RWPE2 (cell line): ENCODE data around the gene GAB3.
"Not testable (repeated sequence)": the region's sequence is repeated elsewhere in the genome, so short reads cannot be mapped to it uniquely, and the experiment has no call there.

ENCODE experiments used
- ATAC-seq: fragments of 200-7000 bp; cut with Tn5 transposase; 3 replicates; pipeline ENCODE4 v1.9.1; 2021; ENCODE audit warnings: low read depth
- DNase-seq: peaks from one replicate; pipeline ENCODE4 v3.0.0-alpha.2; 2020; ENCODE audit warnings: low spot score
- H3K27ac ChIP-seq: fragments of 450-650 bp; 2 replicates; pipeline ENCODE4 v1.5.1; 2017; ENCODE audit warnings: mild to moderate bottlenecking; ENCODE audit not compliant: poor library complexity, severe bottlenecking
- H3K27me3 ChIP-seq: fragments of 250-450 bp; sonication (Bioruptor Pico); 2 replicates; pipeline ENCODE4 v1.5.1; 2021; ENCODE audit warnings: mild to moderate bottlenecking, moderate library complexity; ENCODE audit not compliant: insufficient read depth, poor library complexity, severe bottlenecking
- H3K36me3 ChIP-seq: fragments of 250-450 bp; sonication (Bioruptor Pico); 2 replicates; pipeline ENCODE4 v1.5.1; 2020; ENCODE audit warnings: low read depth, mild to moderate bottlenecking, moderate library complexity
- H3K4me1 ChIP-seq: fragments of 250-450 bp; sonication (Bioruptor Pico); 2 replicates; pipeline ENCODE4 v1.5.1; 2021; ENCODE audit warnings: mild to moderate bottlenecking, moderate library complexity; ENCODE audit not compliant: insufficient read depth, poor library complexity, severe bottlenecking
- H3K4me3 ChIP-seq: fragments of 250-450 bp; sonication (Bioruptor Pico); 2 replicates; pipeline ENCODE4 v1.5.1; 2021; ENCODE audit warnings: mild to moderate bottlenecking, moderate library complexity; ENCODE audit not compliant: severe bottlenecking
- H3K9me3 ChIP-seq: fragments of 250-450 bp; sonication (Bioruptor Pico); 2 replicates; pipeline ENCODE4 v1.5.1; 2021; ENCODE audit warnings: mild to moderate bottlenecking, moderate library complexity; ENCODE audit not compliant: severe bottlenecking

Gene GAB3

GRCh38 chrX:154641740-154642139 is 109.1 kb downstream of the GAB3 start:
- not testable (repeated sequence) for H3K36me3 ChIP-seq, H3K27me3 ChIP-seq

GRCh38 chrX:154633661-154634060 is 117.2 kb downstream of the GAB3 start:
- H3K4me1 ChIP-seq, H3K9me3 ChIP-seq, H3K36me3 ChIP-seq, DNase-seq, H3K4me3 ChIP-seq, H3K27me3 ChIP-seq, ATAC-seq, H3K27ac ChIP-seq: not testable (repeated sequence)

More at GRCh38 chrX:154641740-154642139, 109.1 kb downstream of the GAB3 start:
- H3K4me3 ChIP-seq, ATAC-seq, H3K4me1 ChIP-seq, DNase-seq, H3K9me3 ChIP-seq, H3K27ac ChIP-seq: not testable (repeated sequence)

DNA sequence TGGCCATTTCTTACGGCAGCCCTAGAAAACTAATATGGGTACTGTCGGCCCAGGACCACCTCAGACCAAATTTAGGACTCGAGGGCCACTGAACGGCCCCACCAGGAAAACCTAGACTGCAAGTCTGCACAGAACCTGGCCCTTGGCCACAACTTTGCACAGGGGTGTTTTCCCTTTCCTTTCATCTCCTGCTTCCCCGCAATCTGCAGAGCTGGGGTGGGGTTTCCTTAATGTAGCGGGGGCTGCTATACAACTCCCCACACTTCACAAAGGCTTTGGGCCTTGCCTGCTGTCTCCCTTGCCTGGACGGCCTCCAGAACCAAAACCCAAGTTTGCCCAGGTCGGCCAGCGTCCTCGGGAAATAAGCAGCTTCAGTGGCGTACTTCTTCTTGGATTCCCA is 119.9 kb downstream of the GAB3 start:
- ATAC-seq, H3K9me3 ChIP-seq, H3K27ac ChIP-seq, DNase-seq, H3K4me3 ChIP-seq, H3K36me3 ChIP-seq, H3K4me1 ChIP-seq, H3K27me3 ChIP-seq: not testable (repeated sequence)

- ATAC-seq, result 0 out of 3 replicates have a peak, but pooled peaks have one; percentile 44
- not testable (repeated sequence) for DNase-seq, H3K4me1 ChIP-seq, H3K27me3 ChIP-seq, H3K36me3 ChIP-seq, H3K9me3 ChIP-seq, H3K27ac ChIP-seq, H3K4me3 ChIP-seq
Observed at GRCh38 chrX:154628960-154629359, 121.9 kb downstream of the GAB3 start.
